Measurements from ENCODE around the gene EXT2.

Gene EXT2

DNA sequence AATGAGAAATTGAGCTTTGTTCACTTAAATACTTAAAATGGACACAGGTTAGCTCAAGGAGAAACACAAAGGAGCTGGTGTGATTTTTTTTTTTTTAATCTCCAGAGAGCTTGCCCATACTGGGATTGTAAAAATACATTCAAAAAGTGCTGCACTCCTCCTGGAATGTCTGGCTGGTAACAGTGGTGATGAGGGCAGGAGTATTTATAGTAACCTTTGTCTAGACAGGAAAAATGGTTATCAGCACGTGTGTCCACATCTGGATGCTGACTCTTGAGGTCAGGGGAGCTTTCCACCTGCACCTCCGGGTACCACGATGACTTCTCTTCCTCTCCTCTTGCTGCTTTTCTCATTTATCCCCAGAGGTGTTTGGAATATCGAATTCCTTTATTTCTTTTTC, 30.1 kb downstream of the EXT2 start:
- no peak overlapping the region for H3K4me2 ChIP-seq (ENCODE audit: low read length)
- TF ChIP-seq, protein P1, sequence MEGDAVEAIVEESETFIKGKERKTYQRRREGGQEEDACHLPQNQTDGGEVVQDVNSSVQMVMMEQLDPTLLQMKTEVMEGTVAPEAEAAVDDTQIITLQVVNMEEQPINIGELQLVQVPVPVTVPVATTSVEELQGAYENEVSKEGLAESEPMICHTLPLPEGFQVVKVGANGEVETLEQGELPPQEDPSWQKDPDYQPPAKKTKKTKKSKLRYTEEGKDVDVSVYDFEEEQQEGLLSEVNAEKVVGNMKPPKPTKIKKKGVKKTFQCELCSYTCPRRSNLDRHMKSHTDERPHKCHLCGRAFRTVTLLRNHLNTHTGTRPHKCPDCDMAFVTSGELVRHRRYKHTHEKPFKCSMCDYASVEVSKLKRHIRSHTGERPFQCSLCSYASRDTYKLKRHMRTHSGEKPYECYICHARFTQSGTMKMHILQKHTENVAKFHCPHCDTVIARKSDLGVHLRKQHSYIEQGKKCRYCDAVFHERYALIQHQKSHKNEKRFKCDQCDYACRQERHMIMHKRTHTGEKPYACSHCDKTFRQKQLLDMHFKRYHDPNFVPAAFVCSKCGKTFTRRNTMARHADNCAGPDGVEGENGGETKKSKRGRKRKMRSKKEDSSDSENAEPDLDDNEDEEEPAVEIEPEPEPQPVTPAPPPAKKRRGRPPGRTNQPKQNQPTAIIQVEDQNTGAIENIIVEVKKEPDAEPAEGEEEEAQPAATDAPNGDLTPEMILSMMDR (IDR thresholded peaks at IDR 0.05) = no peak
- H3K4me3 ChIP-seq (ENCODE audit: low read depth, low read length) = no peak overlapping the region
- H3K9me3 ChIP-seq (ENCODE audit: control insufficient read depth, low read length) = no peaks in the 10 kb centered on the region
- no peak overlapping the region for H3K9ac ChIP-seq
- no peaks in the 10 kb centered on the region for H3K27me3 ChIP-seq (ENCODE audit: control insufficient read depth, insufficient read depth, low read length)
- H3K36me3 ChIP-seq (ENCODE audit: control insufficient read depth, insufficient read depth, low read length) = no peaks in the 10 kb centered on the region
- H3K4me1 ChIP-seq = no peaks in the 10 kb centered on the region
- no peak overlapping the region for H2AFZ ChIP-seq
- no peaks in the 10 kb centered on the region for H3K79me2 ChIP-seq
- no peak overlapping the region for H3K27ac ChIP-seq

DNA sequence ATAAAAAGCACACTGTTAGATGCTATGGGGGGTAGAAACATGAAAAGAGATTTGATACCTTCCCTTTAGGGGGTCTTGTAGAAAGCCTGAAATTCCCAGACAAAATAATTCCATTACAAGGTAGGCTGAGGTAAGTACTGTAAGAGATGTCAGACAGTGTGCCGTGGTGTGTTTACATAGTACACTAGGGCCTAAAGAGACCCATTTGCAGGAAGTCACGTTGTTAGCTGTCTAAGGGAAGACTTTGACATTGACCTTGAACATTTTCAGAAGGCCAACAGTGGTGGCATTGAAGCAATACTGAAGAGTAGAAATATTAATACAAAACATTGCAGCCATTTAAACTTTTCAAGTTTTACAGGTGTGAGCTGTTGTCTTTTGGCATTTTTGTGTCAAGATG, 30.8 kb downstream of the EXT2 start:
- Histone ChIP-seq H3K4me2 (ENCODE audit: low read length) (no peak overlapping the region), H3K4me1 (no peaks in the 10 kb centered on the region), H3K9me3 (ENCODE audit: control insufficient read depth, low read length) (no peaks in the 10 kb centered on the region), H3K27me3 (ENCODE audit: control insufficient read depth, insufficient read depth, low read length) (no peaks in the 10 kb centered on the region), H3K4me3 (ENCODE audit: low read depth, low read length) (no peak overlapping the region), H3K79me2 (no peaks in the 10 kb centered on the region), H2AFZ (no peak overlapping the region), H3K27ac (no peak overlapping the region), H3K36me3 (ENCODE audit: control insufficient read depth, insufficient read depth, low read length) (no peaks in the 10 kb centered on the region), H3K9ac (no peak overlapping the region)
- TF ChIP-seq, protein P1 (IDR thresholded peaks at IDR 0.05) = no peak

DNA sequence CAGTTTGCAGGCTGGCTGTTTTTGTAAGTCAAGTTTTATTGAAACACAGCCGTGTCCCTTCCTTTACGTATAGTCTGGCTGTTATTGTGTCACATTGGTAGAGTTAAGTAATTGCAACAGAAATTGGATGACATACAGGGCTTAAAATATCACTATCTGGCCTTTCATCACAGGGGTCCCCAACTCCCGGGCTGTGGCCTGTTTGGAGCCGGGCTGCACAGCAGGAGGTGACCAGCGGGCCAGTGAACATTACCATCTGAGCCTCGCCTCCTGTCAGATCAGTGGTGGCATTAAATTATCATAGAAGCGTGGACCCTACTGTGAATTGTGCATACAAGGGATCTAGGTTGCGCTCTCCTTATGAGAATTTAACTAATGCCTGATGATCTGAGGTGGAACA, 31.7 kb downstream of the EXT2 start:
- Histone ChIP-seq H3K27ac (no peak overlapping the region), H3K9ac (no peak overlapping the region), H3K36me3 (ENCODE audit: control insufficient read depth, insufficient read depth, low read length) (no peaks in the 10 kb centered on the region), H3K79me2 (no peaks in the 10 kb centered on the region), H3K4me2 (ENCODE audit: low read length) (no peak overlapping the region), H2AFZ (no peak overlapping the region), H3K9me3 (ENCODE audit: control insufficient read depth, low read length) (no peaks in the 10 kb centered on the region), H3K27me3 (ENCODE audit: control insufficient read depth, insufficient read depth, low read length) (no peaks in the 10 kb centered on the region), H3K4me1 (no peaks in the 10 kb centered on the region), H3K4me3 (ENCODE audit: low read depth, low read length) (no peak overlapping the region)
- TF ChIP-seq, protein P1 (IDR thresholded peaks at IDR 0.05) = no peak

DNA sequence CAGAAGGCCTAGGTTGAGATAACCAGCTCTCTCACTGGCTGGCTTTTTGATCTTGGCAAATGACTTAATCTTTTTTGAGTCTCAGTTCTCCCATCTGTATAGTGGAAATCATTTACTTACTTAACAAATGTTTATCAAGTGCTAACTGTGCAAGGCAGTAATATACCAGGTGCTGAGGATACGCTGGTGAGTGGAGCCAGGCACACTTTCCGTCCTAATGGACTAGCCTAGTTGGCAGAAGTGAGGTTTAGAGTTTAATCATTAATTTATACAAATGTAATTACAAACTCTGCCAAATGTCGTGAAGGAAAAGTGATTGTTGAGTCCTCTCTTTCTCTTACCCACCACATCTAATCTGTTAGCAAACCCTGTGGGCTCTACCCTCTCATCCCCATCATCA, 33.3 kb downstream of the EXT2 start:
- H3K27ac ChIP-seq = no peak overlapping the region
- no peaks in the 10 kb centered on the region for H3K9me3 ChIP-seq (ENCODE audit: control insufficient read depth, low read length)
- no peaks in the 10 kb centered on the region for H3K4me1 ChIP-seq
- no peaks in the 10 kb centered on the region for H3K27me3 ChIP-seq (ENCODE audit: control insufficient read depth, insufficient read depth, low read length)
- H3K9ac ChIP-seq = no peak overlapping the region
- no peaks in the 10 kb centered on the region for H3K36me3 ChIP-seq (ENCODE audit: control insufficient read depth, insufficient read depth, low read length)
- no peak overlapping the region for H3K4me2 ChIP-seq (ENCODE audit: low read length)
- TF ChIP-seq, protein P1 (IDR thresholded peaks at IDR 0.05) = no peak
- no peaks in the 10 kb centered on the region for H3K79me2 ChIP-seq
- H2AFZ ChIP-seq = no peak overlapping the region
- no peak overlapping the region for H3K4me3 ChIP-seq (ENCODE audit: low read depth, low read length)

DNA sequence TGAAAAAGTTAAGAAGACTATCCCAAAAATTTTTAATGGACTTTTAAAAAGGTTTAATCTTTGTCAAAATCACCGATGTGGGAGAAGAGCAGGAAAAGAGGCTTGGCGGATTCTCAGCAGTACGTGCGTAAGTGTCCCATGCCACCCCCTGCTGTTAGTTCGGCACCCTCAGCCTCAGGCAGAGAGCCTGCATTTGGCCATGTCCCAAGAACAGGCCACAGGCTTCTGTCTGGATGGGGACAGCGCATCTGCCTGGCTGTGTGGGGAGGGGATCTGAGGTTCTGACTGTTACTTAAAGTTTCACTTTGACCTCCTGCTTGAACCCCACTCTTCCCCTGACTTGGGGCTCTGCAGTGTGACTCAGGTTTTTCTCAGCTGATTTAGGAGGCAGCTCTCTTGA, 35.3 kb downstream of the EXT2 start:
- H3K9me3 ChIP-seq (ENCODE audit: control insufficient read depth, low read length) = no peaks in the 10 kb centered on the region
- no peak overlapping the region for H3K4me2 ChIP-seq (ENCODE audit: low read length)
- TF ChIP-seq, protein P1 (IDR thresholded peaks at IDR 0.05) = no peak
- H3K9ac ChIP-seq = no peak overlapping the region
- no peaks in the 10 kb centered on the region for H3K79me2 ChIP-seq
- H3K27me3 ChIP-seq (ENCODE audit: control insufficient read depth, insufficient read depth, low read length) = no peaks in the 10 kb centered on the region
- no peaks in the 10 kb centered on the region for H3K36me3 ChIP-seq (ENCODE audit: control insufficient read depth, insufficient read depth, low read length)
- H3K4me3 ChIP-seq (ENCODE audit: low read depth, low read length) = no peak overlapping the region
- H3K27ac ChIP-seq = no peak overlapping the region
- H3K4me1 ChIP-seq = no peaks in the 10 kb centered on the region
- H2AFZ ChIP-seq = no peak overlapping the region
